MCF 10A (cell line): ENCODE results near the gene SETX. TPM values are rescaled to one million over a fixed set of nuclear protein-coding genes. Genes with fewer than 3 reads are reported as not detected.

Experiments used
- BruUV-seq: library from RNA; stranded (reverse); fragments of 400-500 nt; replicated peaks from 2 replicates; lab custom pipeline; 2021; lab: Mats Ljungman, UMichigan
- CTCF ChIA-PET: fragments of 300-600 bp; sonication (Branson Sonifier 250); formaldehyde crosslinking; extraction: SDS; loops from one replicate; lab custom pipeline; 2021; ENCODE audit warnings: antibody characterized with exemption, inconsistent platforms; lab: Yijun Ruan, JAX
- POLR2A ChIA-PET: fragments of 300-600, 350-650 bp; sonication (Branson Sonifier 250); formaldehyde crosslinking; extraction: SDS; loops from one replicate; lab custom pipeline; 2020; ENCODE audit warnings: antibody characterized with exemption, inconsistent platforms; lab: Yijun Ruan, JAX
- DNase-seq: peaks from one replicate; pipeline ENCODE4 v3.0.0-alpha.2; 2018; ENCODE audit not compliant: unreplicated experiment
- H3K27ac Mint-ChIP-seq: one replicate; pipeline ENCODE4 v1.8.0; 2022; ENCODE audit warnings: mild to moderate bottlenecking, low read depth, mixed read lengths; ENCODE audit not compliant: unreplicated experiment
- H3K27me3 Mint-ChIP-seq: one replicate; pipeline ENCODE4 v1.8.0; 2022; ENCODE audit warnings: mixed read lengths; ENCODE audit not compliant: insufficient read depth, unreplicated experiment
- H3K36me3 Mint-ChIP-seq: one replicate; pipeline ENCODE4 v1.8.0; 2022; ENCODE audit warnings: mild to moderate bottlenecking, moderate library complexity, mixed read lengths; ENCODE audit not compliant: insufficient read depth, unreplicated experiment
- H3K4me1 Mint-ChIP-seq: one replicate; pipeline ENCODE4 v1.8.0; 2022; ENCODE audit warnings: mixed read lengths; ENCODE audit not compliant: insufficient read depth, unreplicated experiment
- H3K4me3 Mint-ChIP-seq: one replicate; pipeline ENCODE4 v1.8.0; 2022; ENCODE audit warnings: mild to moderate bottlenecking, moderate library complexity, mixed read lengths; ENCODE audit not compliant: unreplicated experiment
- H3K9me3 Mint-ChIP-seq: one replicate; pipeline ENCODE4 v1.8.0; 2022; ENCODE audit warnings: mixed read lengths; ENCODE audit not compliant: unreplicated experiment
- CTCF ChIP-seq: fragments of 200-600 bp; IDR thresholded peaks from one replicate; pipeline ENCODE4 v1.8.0; 2022; ENCODE audit warnings: antibody characterized with exemption, mild to moderate bottlenecking; ENCODE audit not compliant: unreplicated experiment
- intact Hi-C: fragments of 100-400 bp; cut with micrococcal nuclease; formaldehyde crosslinking; loops from 2 replicates; pipeline ENCODE4 v1.14.1; 2022
- total RNA-seq: library from RNA; stranded (reverse); gene quantifications from 2 replicates; pipeline ENCODE4 v1.2.3, GENCODE V29; 2022

The SETX gene
- total RNA-seq, 1 experiment from 2014 or later = 41.1 TPM

- no peaks in the 10 kb centered on the region for H3K27me3 Mint-ChIP-seq
- no TSS peak for BruUV-seq
- POLR2A ChIA-PET = no interaction called here
- no peaks in the 10 kb centered on the region for H3K4me1 Mint-ChIP-seq
- CTCF ChIA-PET = no interaction called here
- no peak overlapping the region for H3K27ac Mint-ChIP-seq
- intact Hi-C loops = no loop called here
- H3K36me3 Mint-ChIP-seq = peaks cover 82% of the 10 kb centered on the region
- H3K9me3 Mint-ChIP-seq = no peaks in the 10 kb centered on the region
- no peak overlapping the region for H3K4me3 Mint-ChIP-seq
- DNase-seq = no peak
- TF ChIP-seq CTCF = no peak
Observed at GRCh38 chr9:132301521-132301920, 53.3 kb downstream of the SETX start.

- BruUV-seq = no TSS peak
- ChIA-PET CTCF (no interaction called here), POLR2A (no interaction called here)
- no peaks in the 10 kb centered on the region for H3K9me3 Mint-ChIP-seq
- H3K4me1 Mint-ChIP-seq = no peaks in the 10 kb centered on the region
- TF ChIP-seq CTCF = no peak
- no peaks in the 10 kb centered on the region for H3K27me3 Mint-ChIP-seq
- intact Hi-C loops = no loop called here
- no peak overlapping the region for H3K4me3 Mint-ChIP-seq
- no peak for DNase-seq
- no peak overlapping the region for H3K27ac Mint-ChIP-seq
- peaks cover 90% of the 10 kb centered on the region for H3K36me3 Mint-ChIP-seq
Observed at GRCh38 chr9:132299221-132299620, 55.6 kb downstream of the SETX start.

GRCh38 chr9:132295181-132295580 lies 59.6 kb downstream of the SETX start:
- Mint-ChIP-seq H3K4me3 (no peak overlapping the region), H3K9me3 (no peaks in the 10 kb centered on the region), H3K27ac (peak overlapping the region; percentile 49), H3K4me1 (no peaks in the 10 kb centered on the region), H3K36me3 (peaks cover 99% of the 10 kb centered on the region), H3K27me3 (no peaks in the 10 kb centered on the region)
- CTCF ChIA-PET = no interaction called here
- no peak for TF ChIP-seq CTCF
- POLR2A ChIA-PET = interaction anchor here (1.2 kb wide), 1 partner anchor 55 kb away, joined by 3 read pairs; no protein-coding TSS in a partner anchor
- intact Hi-C loops = no loop called here
- no peak for DNase-seq
- BruUV-seq = no TSS peak

GRCh38 chr9:132293145-132293721 lies 61.6 kb downstream of the SETX start:
- peaks cover 80% of the 10 kb centered on the region for H3K36me3 Mint-ChIP-seq
- intact Hi-C loops = no loop called here
- H3K27ac Mint-ChIP-seq = no peak overlapping the region
- no TSS peak for BruUV-seq
- POLR2A ChIA-PET = interaction anchor here (0.9 kb wide), 1 partner anchor 13 kb away, joined by 3 read pairs; no protein-coding TSS in a partner anchor
- H3K4me1 Mint-ChIP-seq = no peaks in the 10 kb centered on the region
- no peaks in the 10 kb centered on the region for H3K9me3 Mint-ChIP-seq
- no peak for DNase-seq
- CTCF ChIA-PET = no interaction called here
- no peak for TF ChIP-seq CTCF
- no peak overlapping the region for H3K4me3 Mint-ChIP-seq
- no peaks in the 10 kb centered on the region for H3K27me3 Mint-ChIP-seq
